Neural cell (in vitro differentiated cells): ENCODE results near the gene TOP1. TPM values are rescaled to one million over a fixed set of nuclear protein-coding genes. Genes with fewer than 3 reads are reported as not detected.

Experiments
- H2AFZ ChIP-seq: fragments of 200-600, 300-800 bp; sonication (generic), shearing (Covaris generic); 2 replicates; pipeline ENCODE4 v1.6.0; 2014; ENCODE audit warnings: low read depth, mild to moderate bottlenecking, antibody characterized with exemption, low read length, moderate library complexity
- H3F3A ChIP-seq: fragments of 200-600 bp; shearing (Covaris generic); 2 replicates; pipeline ENCODE4 v1.6.1; 2016; ENCODE audit warnings: mild to moderate bottlenecking, moderate library complexity, mixed read lengths, antibody characterized with exemption, low read length; ENCODE audit not compliant: insufficient read depth, poor library complexity, severe bottlenecking
- H3K27ac ChIP-seq: fragments of 200-600, 300-800 bp; sonication (generic), shearing (Covaris generic); 2 replicates; pipeline ENCODE4 v1.5.1; 2014; ENCODE audit warnings: mild to moderate bottlenecking, low read length, moderate library complexity
- H3K27me3 ChIP-seq: fragments of 300-800, 200-600 bp; sonication (generic), shearing (Covaris generic); 2 replicates; pipeline ENCODE4 v1.6.0; 2014; ENCODE audit warnings: mild to moderate bottlenecking, low read depth, low read length, moderate library complexity; ENCODE audit not compliant: insufficient read depth
- H3K36me3 ChIP-seq: fragments of 300-800, 200-600 bp; sonication (generic), shearing (Covaris generic); 2 replicates; pipeline ENCODE4 v1.5.1; 2014; ENCODE audit warnings: mild to moderate bottlenecking, antibody characterized with exemption, low read length, moderate library complexity; ENCODE audit not compliant: insufficient read depth
- H3K4me2 ChIP-seq: fragments of 300-800, 200-600 bp; sonication (generic), shearing (Covaris generic); 2 replicates; pipeline ENCODE4 v1.6.0; 2014; ENCODE audit warnings: mild to moderate bottlenecking, low read length
- H3K4me3 ChIP-seq: fragments of 300-800, 200-600 bp; sonication (generic), shearing (Covaris generic); 2 replicates; pipeline ENCODE4 v1.5.1; 2014; ENCODE audit warnings: mild to moderate bottlenecking, low read length, moderate library complexity
- H3K79me2 ChIP-seq: fragments of 200-600 bp; shearing (Covaris generic); replicated peaks from 2 replicates; pipeline ENCODE4 v1.6.0; 2014; ENCODE audit warnings: mild to moderate bottlenecking, low read length, moderate library complexity; ENCODE audit not compliant: insufficient read depth
- H3K9ac ChIP-seq: fragments of 300-800, 200-600 bp; sonication (generic), shearing (Covaris generic); 2 replicates; pipeline ENCODE4 v1.6.1; 2016; ENCODE audit warnings: mild to moderate bottlenecking, low read length, mixed read lengths
- H3K9me2 ChIP-seq: fragments of 200-600 bp; shearing (Covaris generic); 2 replicates; pipeline ENCODE4 v1.6.1; 2016; ENCODE audit warnings: mild to moderate bottlenecking, low read length, mixed read lengths; ENCODE audit not compliant: insufficient read depth
- H3K9me3 ChIP-seq: fragments of 200-600, 300-800 bp; sonication (generic), shearing (Covaris generic); 2 replicates; pipeline ENCODE4 v1.6.1; 2016; ENCODE audit warnings: mild to moderate bottlenecking, mixed run types, low read length, moderate library complexity, mixed read lengths
- H4K20me1 ChIP-seq: fragments of 200-600 bp; shearing (Covaris generic); 2 replicates; pipeline ENCODE4 v1.6.1; 2016; ENCODE audit warnings: mild to moderate bottlenecking, mixed run types; ENCODE audit not compliant: insufficient read depth
- CTCF ChIP-seq: fragments of 450-650 bp; IDR thresholded peaks from 2 replicates; pipeline ENCODE4 v1.5.1; 2014; ENCODE audit warnings: antibody characterized with exemption, mild to moderate bottlenecking, moderate library complexity; ENCODE audit not compliant: poor library complexity, severe bottlenecking
- EP300 ChIP-seq: fragments of 450-650 bp; conservative IDR thresholded peaks from 2 replicates; pipeline ENCODE4 v1.6.1; 2014; ENCODE audit warnings: antibody characterized with exemption, mild to moderate bottlenecking, moderate library complexity; ENCODE audit not compliant: poor library complexity, severe bottlenecking
- EZH2 ChIP-seq: fragments of 200-600, 300-800 bp; shearing (Covaris generic), sonication (generic); IDR thresholded peaks from 2 replicates; pipeline ENCODE4 v1.6.1; 2014; ENCODE audit warnings: antibody characterized with exemption, low read length, borderline replicate concordance, mild to moderate bottlenecking; ENCODE audit not compliant: insufficient read depth, poor library complexity, severe bottlenecking
- MXI1 ChIP-seq: fragments of 450-650 bp; conservative IDR thresholded peaks from 2 replicates; pipeline ENCODE4 v1.6.1; 2014; ENCODE audit warnings: antibody characterized with exemption, mild to moderate bottlenecking; ENCODE audit not compliant: poor library complexity, severe bottlenecking
- POLR2AphosphoS5 ChIP-seq: IDR thresholded peaks from 2 replicates; pipeline ENCODE4 v1.6.1; 2012
- RAD21 ChIP-seq: fragments of 450-650 bp; conservative IDR thresholded peaks from 2 replicates; pipeline ENCODE4 v1.6.1; 2014; ENCODE audit warnings: antibody characterized with exemption, mild to moderate bottlenecking, moderate library complexity
- REST ChIP-seq: IDR thresholded peaks from 2 replicates; pipeline ENCODE4 v1.6.1; 2012; ENCODE audit warnings: borderline replicate concordance
- SMC3 ChIP-seq: fragments of 450-650 bp; conservative IDR thresholded peaks from 2 replicates; pipeline ENCODE4 v1.6.1; 2014; ENCODE audit warnings: antibody characterized with exemption, mild to moderate bottlenecking, moderate library complexity; ENCODE audit not compliant: poor library complexity
- TAF1 ChIP-seq: IDR thresholded peaks from 2 replicates; pipeline ENCODE4 v1.6.1; 2012; ENCODE audit warnings: low read depth
- polyA plus RNA-seq: library from polyadenylated mRNA; depleted of rRNA; stranded (reverse); fragments of >200 nt; gene quantifications from 2 replicates; pipeline ENCODE4 v1.2.3, GENCODE V29; 2014

TOP1 gene
- polyA plus RNA-seq, 1 donor from 2014 or later = 33.2 TPM

GRCh38 chr20:41139227-41140093 is 110.8 kb downstream of the TOP1 start:
- H3F3A ChIP-seq = no peaks in the 10 kb centered on the region
- no peaks in the 10 kb centered on the region for H3K9me3 ChIP-seq
- peak overlapping the region; percentile 71 for H3K27ac ChIP-seq
- TF ChIP-seq EZH2 = no peak
- no peak for TF ChIP-seq EP300
- TF ChIP-seq TAF1 = no peak
- no peak for TF ChIP-seq MXI1
- no peak for TF ChIP-seq RAD21
- TF ChIP-seq CTCF = no peak
- TF ChIP-seq SMC3 = no peak
- TF ChIP-seq POLR2AphosphoS5 = no peak
- no peak for TF ChIP-seq REST
- H3K9ac ChIP-seq = peak overlapping the region; percentile 95
- no peak overlapping the region for H2AFZ ChIP-seq
- H3K4me3 ChIP-seq = peak overlapping the region; percentile 87
- H3K79me2 ChIP-seq = peaks cover 70% of the 10 kb centered on the region
- H3K36me3 ChIP-seq = no peaks in the 10 kb centered on the region
- H4K20me1 ChIP-seq = peaks cover 35% of the 10 kb centered on the region
- peak overlapping the region; percentile 81 for H3K4me2 ChIP-seq
- no peaks in the 10 kb centered on the region for H3K27me3 ChIP-seq
- H3K9me2 ChIP-seq = no peaks in the 10 kb centered on the region

- no peak for TF ChIP-seq CTCF
- no peak for TF ChIP-seq SMC3
- TF ChIP-seq MXI1 = no peak
- TF ChIP-seq REST = no peak
- no peak for TF ChIP-seq EZH2
- TF ChIP-seq EP300 = no peak
- TF ChIP-seq POLR2AphosphoS5 = no peak
- no peak for TF ChIP-seq RAD21
- TF ChIP-seq TAF1 = no peak
- Histone ChIP-seq H3K27me3 (no peaks in the 10 kb centered on the region), H3K9me3 (no peaks in the 10 kb centered on the region), H3K4me3 (peak overlapping the region; percentile 87), H4K20me1 (peaks cover 44% of the 10 kb centered on the region), H3K4me2 (no peak overlapping the region), H3K9ac (no peak overlapping the region), H3F3A (no peaks in the 10 kb centered on the region), H3K27ac (no peak overlapping the region), H3K36me3 (no peaks in the 10 kb centered on the region), H2AFZ (no peak overlapping the region), H3K9me2 (no peaks in the 10 kb centered on the region), H3K79me2 (peaks cover 80% of the 10 kb centered on the region)
Measured at GRCh38 chr20:41140226-41141133, 111.9 kb downstream of the TOP1 start.
